ENCODE results near the gene TEX22. TPM values are rescaled to one million over a fixed set of nuclear protein-coding genes. Genes with fewer than 3 reads are reported as not detected.

TEX22 gene
- total RNA-seq, 1 donor from 2014 or later, result 5.7 TPM

- H3K4me3 Mint-ChIP-seq, result no peak overlapping the region
- H3K4me1 Mint-ChIP-seq, result peaks cover 8% of the 10 kb centered on the region
- H3K9me3 Mint-ChIP-seq, result no peaks in the 10 kb centered on the region
- POLR2A ChIA-PET, result no interaction called here
- H3K27me3 Mint-ChIP-seq, result no peaks in the 10 kb centered on the region
- no peak overlapping the region for H3K27ac Mint-ChIP-seq
- H3K36me3 Mint-ChIP-seq (ENCODE audit: low read depth), result no peaks in the 10 kb centered on the region
- CTCF ChIA-PET, result interaction anchor here (0.9 kb wide), 1 partner anchor 104 kb away, joined by 3 read pairs; no protein-coding TSS in a partner anchor
- no peak for ATAC-seq (ENCODE audit: low read depth)
- no peak for TF ChIP-seq CTCF (IDR thresholded peaks at IDR 0.05)
- intact Hi-C loops (cut with micrococcal nuclease), result no loop called here
- no peak for DNase-seq
Measured at GRCh38 chr14:105376521-105377440, 21.6 kb upstream of the TEX22 start.

GRCh38 chr14:105377555-105378182 lies 20.7 kb upstream of the TEX22 start:
- H3K4me3 Mint-ChIP-seq, result no peak overlapping the region

GRCh38 chr14:105378199-105378598 lies 20.1 kb upstream of the TEX22 start:
- Mint-ChIP-seq H3K36me3 (ENCODE audit: low read depth) (peaks cover 3% of the 10 kb centered on the region), H3K9me3 (no peaks in the 10 kb centered on the region), H3K4me1 (peaks cover 8% of the 10 kb centered on the region), H3K27me3 (no peaks in the 10 kb centered on the region), H3K4me3 (no peak overlapping the region), H3K27ac (no peak overlapping the region)
- ATAC-seq (ENCODE audit: low read depth), result no peak
- DNase-seq, result no peak
- intact Hi-C loops (cut with micrococcal nuclease), result no loop called here
- ChIA-PET POLR2A (no interaction called here), CTCF (no interaction called here)
- no peak for TF ChIP-seq CTCF (IDR thresholded peaks at IDR 0.05)

More at GRCh38 chr14:105377555-105378182, 20.7 kb upstream of the TEX22 start:
- POLR2A ChIA-PET, result no interaction called here
- H3K27ac Mint-ChIP-seq, result no peak overlapping the region
- CTCF ChIA-PET, result no interaction called here
- no peaks in the 10 kb centered on the region for H3K27me3 Mint-ChIP-seq
- DNase-seq (no peak), ATAC-seq (ENCODE audit: low read depth) (no peak)
- no peaks in the 10 kb centered on the region for H3K9me3 Mint-ChIP-seq
- intact Hi-C loops (cut with micrococcal nuclease), result no loop called here
- TF ChIP-seq CTCF (IDR thresholded peaks at IDR 0.05), result no peak
- H3K36me3 Mint-ChIP-seq (ENCODE audit: low read depth), result peaks cover 2% of the 10 kb centered on the region
- H3K4me1 Mint-ChIP-seq, result peaks cover 8% of the 10 kb centered on the region

GRCh38 chr14:105378873-105379685 lies 19.3 kb upstream of the TEX22 start:
- intact Hi-C loops (cut with micrococcal nuclease), result no loop called here
- Mint-ChIP-seq H3K9me3 (no peaks in the 10 kb centered on the region), H3K36me3 (ENCODE audit: low read depth) (peaks cover 8% of the 10 kb centered on the region), H3K27ac (no peak overlapping the region), H3K27me3 (no peaks in the 10 kb centered on the region), H3K4me3 (no peak overlapping the region), H3K4me1 (peaks cover 8% of the 10 kb centered on the region)
- ChIA-PET POLR2A (interaction anchor here (1.1 kb wide), 1 partner anchor 18 kb away, joined by 3 read pairs; no protein-coding TSS in a partner anchor), CTCF (interaction anchor here (1.0 kb wide), 1 partner anchor 8 kb away, joined by 4 read pairs; no protein-coding TSS in a partner anchor)
- TF ChIP-seq CTCF (IDR thresholded peaks at IDR 0.05), result no peak
- ATAC-seq (ENCODE audit: low read depth) (no peak), DNase-seq (no peak)
